SK-N-SH (cell line): ENCODE measurements around the gene NLGN1.

ENCODE experiments used
- JUND ChIP-seq: IDR thresholded peaks from 2 replicates; pipeline ENCODE4 v1.4.0; 2012
- NFIC ChIP-seq: IDR thresholded peaks from 2 replicates; pipeline ENCODE4 v1.4.0; 2012; ENCODE audit warnings: borderline replicate concordance
- PBX3 ChIP-seq: IDR thresholded peaks from 2 replicates; pipeline ENCODE4; 2012
- POLR2AphosphoS5 ChIP-seq: IDR thresholded peaks from 2 replicates; pipeline ENCODE4 v1.6.1; 2012; ENCODE audit warnings: low read depth, low read length
- REST ChIP-seq: IDR thresholded peaks from 2 replicates; pipeline ENCODE4 v1.6.1; 2012; ENCODE audit warnings: mild to moderate bottlenecking, low read depth, low read length, moderate library complexity
- RFX5 ChIP-seq: IDR thresholded peaks from 2 replicates; pipeline ENCODE4 v1.6.1; 2012; ENCODE audit warnings: mild to moderate bottlenecking, improper control_type of control experiment, low read length
- TCF12 ChIP-seq: IDR thresholded peaks from 2 replicates; pipeline ENCODE4 v1.4.0; 2012
- TF ChIP-seq, protein P1 (sequence below): fragments of 200-600 bp; sonication (generic); IDR thresholded peaks from 2 replicates; pipeline ENCODE4 v1.6.1; 2017; ENCODE audit warnings: antibody characterized with exemption, mild to moderate bottlenecking, moderate library complexity
- TF ChIP-seq, protein P2 (sequence below): IDR thresholded peaks from 2 replicates; pipeline ENCODE4 v1.4.0; 2012; ENCODE audit warnings: low read depth, borderline replicate concordance

DNA sequence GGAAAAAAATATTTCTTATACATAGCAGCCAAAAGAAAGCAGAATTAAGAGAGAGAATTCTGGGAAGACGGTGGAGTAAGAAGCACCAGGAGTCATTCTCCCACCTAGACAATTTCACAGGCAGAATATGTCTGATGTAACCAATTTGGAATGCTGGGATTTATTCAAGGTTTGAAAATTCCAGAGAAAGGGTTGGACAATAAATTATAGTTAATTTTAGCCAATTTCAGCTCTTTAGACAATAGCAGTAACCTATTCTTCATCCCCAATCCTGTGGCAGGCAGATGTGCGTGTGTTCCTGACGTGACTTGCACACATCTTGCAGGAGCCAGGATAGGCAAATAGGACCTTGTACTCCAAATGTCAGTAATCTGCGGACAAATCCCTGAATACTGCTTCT lies 920.6 kb downstream of the NLGN1 start:
- TF ChIP-seq, protein P1, sequence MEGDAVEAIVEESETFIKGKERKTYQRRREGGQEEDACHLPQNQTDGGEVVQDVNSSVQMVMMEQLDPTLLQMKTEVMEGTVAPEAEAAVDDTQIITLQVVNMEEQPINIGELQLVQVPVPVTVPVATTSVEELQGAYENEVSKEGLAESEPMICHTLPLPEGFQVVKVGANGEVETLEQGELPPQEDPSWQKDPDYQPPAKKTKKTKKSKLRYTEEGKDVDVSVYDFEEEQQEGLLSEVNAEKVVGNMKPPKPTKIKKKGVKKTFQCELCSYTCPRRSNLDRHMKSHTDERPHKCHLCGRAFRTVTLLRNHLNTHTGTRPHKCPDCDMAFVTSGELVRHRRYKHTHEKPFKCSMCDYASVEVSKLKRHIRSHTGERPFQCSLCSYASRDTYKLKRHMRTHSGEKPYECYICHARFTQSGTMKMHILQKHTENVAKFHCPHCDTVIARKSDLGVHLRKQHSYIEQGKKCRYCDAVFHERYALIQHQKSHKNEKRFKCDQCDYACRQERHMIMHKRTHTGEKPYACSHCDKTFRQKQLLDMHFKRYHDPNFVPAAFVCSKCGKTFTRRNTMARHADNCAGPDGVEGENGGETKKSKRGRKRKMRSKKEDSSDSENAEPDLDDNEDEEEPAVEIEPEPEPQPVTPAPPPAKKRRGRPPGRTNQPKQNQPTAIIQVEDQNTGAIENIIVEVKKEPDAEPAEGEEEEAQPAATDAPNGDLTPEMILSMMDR, result no peak
- no peak for TF ChIP-seq NFIC
- no peak for TF ChIP-seq TCF12
- no peak for TF ChIP-seq JUND
- TF ChIP-seq RFX5, result no peak
- TF ChIP-seq PBX3, result no peak
- TF ChIP-seq POLR2AphosphoS5, result no peak
- TF ChIP-seq, protein P2, sequence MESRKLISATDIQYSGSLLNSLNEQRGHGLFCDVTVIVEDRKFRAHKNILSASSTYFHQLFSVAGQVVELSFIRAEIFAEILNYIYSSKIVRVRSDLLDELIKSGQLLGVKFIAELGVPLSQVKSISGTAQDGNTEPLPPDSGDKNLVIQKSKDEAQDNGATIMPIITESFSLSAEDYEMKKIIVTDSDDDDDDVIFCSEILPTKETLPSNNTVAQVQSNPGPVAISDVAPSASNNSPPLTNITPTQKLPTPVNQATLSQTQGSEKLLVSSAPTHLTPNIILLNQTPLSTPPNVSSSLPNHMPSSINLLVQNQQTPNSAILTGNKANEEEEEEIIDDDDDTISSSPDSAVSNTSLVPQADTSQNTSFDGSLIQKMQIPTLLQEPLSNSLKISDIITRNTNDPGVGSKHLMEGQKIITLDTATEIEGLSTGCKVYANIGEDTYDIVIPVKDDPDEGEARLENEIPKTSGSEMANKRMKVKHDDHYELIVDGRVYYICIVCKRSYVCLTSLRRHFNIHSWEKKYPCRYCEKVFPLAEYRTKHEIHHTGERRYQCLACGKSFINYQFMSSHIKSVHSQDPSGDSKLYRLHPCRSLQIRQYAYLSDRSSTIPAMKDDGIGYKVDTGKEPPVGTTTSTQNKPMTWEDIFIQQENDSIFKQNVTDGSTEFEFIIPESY, result no peak
- TF ChIP-seq REST, result no peak
